Prostate gland (tissue), 2 donors: ENCODE data around the gene MAML3.

Source experiments
- POLR2A ChIP-seq: fragments of 450-650 bp; IDR thresholded peaks from one replicate; pipeline ENCODE4 v1.6.1; 2016; ENCODE audit warnings: antibody characterized with exemption, mild to moderate bottlenecking
- POLR2AphosphoS5 ChIP-seq: sonication (generic); formaldehyde crosslinking; IDR thresholded peaks from one replicate; pipeline ENCODE4 v1.6.1; 2017; ENCODE audit warnings: antibody characterized with exemption
- TF ChIP-seq, protein P1 (sequence below), 4 experiments: fragments of 200-600 bp in 2 of 4; fragments of 450-650 bp in 2 of 4; sonication (generic) in 2 of 4; IDR thresholded peaks; 1 replicate in 3 of 4; 2 replicates in 1 of 4; pipeline ENCODE4 v1.5.1; 2016 to 2019; ENCODE audit warnings: antibody characterized with exemption in 4 of 4, mild to moderate bottlenecking in 2 of 4, moderate library complexity in 2 of 4

- TF ChIP-seq, protein P1, sequence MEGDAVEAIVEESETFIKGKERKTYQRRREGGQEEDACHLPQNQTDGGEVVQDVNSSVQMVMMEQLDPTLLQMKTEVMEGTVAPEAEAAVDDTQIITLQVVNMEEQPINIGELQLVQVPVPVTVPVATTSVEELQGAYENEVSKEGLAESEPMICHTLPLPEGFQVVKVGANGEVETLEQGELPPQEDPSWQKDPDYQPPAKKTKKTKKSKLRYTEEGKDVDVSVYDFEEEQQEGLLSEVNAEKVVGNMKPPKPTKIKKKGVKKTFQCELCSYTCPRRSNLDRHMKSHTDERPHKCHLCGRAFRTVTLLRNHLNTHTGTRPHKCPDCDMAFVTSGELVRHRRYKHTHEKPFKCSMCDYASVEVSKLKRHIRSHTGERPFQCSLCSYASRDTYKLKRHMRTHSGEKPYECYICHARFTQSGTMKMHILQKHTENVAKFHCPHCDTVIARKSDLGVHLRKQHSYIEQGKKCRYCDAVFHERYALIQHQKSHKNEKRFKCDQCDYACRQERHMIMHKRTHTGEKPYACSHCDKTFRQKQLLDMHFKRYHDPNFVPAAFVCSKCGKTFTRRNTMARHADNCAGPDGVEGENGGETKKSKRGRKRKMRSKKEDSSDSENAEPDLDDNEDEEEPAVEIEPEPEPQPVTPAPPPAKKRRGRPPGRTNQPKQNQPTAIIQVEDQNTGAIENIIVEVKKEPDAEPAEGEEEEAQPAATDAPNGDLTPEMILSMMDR (IDR thresholded peaks at IDR 0.05) = no peak
- no peak for TF ChIP-seq POLR2A
- TF ChIP-seq POLR2AphosphoS5 = no peak
These were observed 105.5 kb downstream of the MAML3 start for GRCh38 chr4:140048419-140048995.
